GM18511 (cell line): Measurements from ENCODE around the gene ZNF225.
A peak's percentile ranks its signal among the peaks of the same experiment; 100 is the strongest.
"Not testable (repeated sequence)": the region's sequence is repeated elsewhere in the genome, so short reads cannot be mapped to it uniquely, and the experiment has no call there.

ENCODE experiments used
- ATAC-seq: cut with Tn5 transposase; IDR thresholded peaks from one replicate; pipeline ENCODE4 v1.9.1; 2021; ENCODE audit warnings: mild to moderate bottlenecking, moderate library complexity; ENCODE audit not compliant: unreplicated experiment

Gene ZNF225

DNA sequence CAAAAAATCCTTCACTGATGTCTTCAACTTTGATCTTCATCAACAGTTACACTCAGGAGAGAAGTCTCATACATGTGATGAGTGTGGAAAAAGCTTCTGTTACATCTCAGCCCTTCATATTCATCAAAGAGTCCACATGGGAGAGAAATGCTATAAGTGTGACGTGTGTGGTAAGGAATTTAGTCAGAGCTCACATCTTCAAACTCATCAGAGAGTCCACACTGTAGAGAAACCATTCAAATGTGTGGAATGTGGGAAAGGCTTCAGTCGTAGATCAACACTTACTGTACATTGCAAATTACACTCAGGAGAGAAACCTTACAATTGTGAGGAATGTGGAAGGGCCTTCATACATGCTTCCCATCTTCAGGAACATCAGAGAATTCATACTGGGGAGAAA lies 43.3 kb downstream of the ZNF225 start:
- ATAC-seq = no peak

DNA sequence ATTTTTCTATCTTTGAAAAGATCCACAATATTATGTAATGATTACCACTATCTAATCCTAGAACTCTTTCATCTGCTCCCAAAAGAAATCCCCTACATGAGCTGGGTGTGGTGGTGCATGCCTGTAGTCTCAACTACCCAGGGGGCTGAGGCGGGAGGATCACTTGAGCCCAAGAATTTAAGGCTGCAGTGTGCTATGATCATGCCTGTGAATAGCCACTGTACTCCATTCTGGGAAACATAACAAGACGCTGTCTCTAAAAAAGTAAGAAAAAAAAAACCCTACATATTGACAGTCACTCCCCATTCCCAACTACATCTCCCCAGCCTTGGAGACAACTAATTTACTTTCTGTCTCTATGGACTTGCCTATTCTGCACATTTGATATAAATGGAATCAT lies 50.6 kb downstream of the ZNF225 start:
- no peak for ATAC-seq

DNA sequence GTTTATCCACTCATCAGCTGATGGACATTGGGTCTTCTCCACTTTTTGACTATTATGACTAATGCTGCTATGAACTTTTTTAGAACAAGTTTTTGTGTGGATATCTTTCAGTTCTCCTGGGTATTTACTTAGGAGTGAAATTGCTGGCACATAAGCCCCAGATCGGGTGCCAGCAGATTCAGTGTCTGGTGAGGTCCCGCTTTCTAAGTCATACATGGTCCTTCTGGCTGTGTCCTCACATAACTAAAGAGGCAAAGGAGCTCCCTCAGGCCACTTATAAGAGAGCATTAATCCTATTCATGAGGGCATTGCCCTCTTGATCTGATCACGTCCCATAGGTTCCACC lies 51.1 kb downstream of the ZNF225 start:
- no peak for ATAC-seq

DNA sequence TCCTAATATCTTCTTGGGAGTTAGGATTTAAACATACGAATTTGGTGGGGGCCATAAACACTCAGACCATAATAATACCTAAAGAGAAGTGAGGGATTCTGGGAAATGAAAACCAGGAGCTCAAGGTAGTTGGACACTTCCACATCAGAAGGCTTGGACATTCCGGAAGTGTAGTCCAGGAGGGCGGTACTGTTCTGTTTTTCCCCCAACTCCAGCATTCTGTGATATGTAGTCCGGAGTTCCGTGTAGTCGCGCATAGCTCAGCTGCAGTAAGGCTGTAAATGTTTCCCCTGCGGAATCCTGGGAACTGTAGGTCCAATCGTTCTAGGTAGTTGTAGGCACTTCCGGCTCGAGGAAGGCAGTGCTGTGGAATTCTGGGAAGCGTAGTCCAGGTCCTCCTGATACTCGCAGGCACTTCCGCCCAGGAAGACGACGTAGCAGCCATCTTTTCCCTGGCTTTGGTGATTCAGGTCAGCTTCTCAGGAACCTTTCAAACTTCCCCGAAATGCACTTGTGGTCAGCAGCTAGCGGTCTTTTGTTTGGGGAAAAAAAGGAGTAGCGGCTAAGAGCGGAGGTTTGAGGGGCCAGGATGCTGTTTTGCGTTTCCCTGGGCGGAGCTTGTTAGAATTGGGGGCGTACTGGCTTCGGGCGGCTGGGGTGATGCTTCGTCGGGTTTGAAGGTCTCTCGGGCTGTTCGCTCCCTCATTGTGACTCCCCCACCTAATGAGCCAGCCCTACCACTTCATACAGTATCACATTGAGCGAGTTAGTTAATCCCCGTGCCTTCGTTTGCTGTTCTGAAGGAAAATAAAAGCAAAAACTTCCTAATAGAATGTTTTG lies 51.7 kb downstream of the ZNF225 start, which contains the start of gene ZNF226:
Gene ZNF226, plus strand, starts transcription at position 428 of the 840 bp plus-strand sequence. CDS start 4,981 bp downstream, outside the sequence.
- peak; percentile 91 for ATAC-seq

DNA sequence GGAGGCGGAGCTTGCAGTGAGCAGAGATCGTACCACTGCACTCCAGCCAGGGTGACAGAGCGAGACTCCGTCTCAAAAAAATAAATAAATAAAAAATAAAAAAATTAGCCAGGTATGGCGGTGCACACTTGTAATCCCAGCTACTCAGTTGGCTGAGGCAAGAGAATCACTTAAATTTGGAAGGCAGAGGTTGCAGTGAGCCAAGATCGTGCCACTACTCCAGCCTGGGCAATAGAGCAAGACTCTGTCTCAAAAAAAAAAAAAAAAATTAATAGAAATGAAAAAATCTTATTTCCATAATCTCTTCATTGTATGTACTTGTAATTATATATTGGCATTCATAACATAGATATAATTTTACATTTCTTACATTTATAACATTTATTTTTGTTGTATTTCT lies 57.5 kb downstream of the ZNF225 start:
- not testable (repeated sequence) for ATAC-seq

DNA sequence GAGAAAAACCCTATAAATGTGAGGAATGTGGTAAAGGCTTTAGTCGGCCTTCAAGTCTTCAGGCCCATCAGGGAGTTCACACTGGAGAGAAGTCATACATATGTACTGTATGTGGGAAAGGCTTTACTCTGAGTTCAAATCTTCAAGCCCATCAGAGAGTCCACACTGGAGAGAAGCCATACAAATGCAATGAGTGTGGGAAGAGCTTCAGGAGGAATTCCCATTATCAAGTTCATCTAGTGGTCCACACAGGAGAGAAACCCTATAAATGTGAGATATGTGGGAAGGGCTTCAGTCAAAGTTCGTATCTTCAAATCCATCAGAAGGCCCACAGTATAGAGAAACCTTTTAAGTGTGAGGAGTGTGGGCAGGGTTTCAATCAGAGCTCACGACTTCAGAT lies 63.4 kb downstream of the ZNF225 start:
- ATAC-seq = no peak

DNA sequence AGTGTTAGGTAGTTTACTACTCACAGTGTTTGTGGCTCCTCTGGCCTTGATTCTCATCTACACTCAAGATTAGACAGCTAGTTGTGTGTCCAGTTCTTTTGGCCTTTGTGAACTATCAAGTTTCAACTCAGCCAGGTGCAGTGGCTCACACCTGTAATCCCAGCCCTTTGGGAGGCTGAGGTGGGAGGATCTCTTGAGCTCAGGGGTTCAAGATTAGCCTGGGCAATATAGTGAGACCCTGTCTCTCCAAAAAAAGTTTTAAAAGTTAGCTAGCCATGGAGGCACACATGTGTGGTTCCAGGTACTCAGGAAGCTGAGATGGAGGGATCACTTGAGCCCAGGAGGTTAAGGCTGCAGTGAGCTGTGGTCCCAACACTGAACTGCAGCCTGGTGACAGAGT lies 67.8 kb downstream of the ZNF225 start:
- no peak for ATAC-seq

DNA sequence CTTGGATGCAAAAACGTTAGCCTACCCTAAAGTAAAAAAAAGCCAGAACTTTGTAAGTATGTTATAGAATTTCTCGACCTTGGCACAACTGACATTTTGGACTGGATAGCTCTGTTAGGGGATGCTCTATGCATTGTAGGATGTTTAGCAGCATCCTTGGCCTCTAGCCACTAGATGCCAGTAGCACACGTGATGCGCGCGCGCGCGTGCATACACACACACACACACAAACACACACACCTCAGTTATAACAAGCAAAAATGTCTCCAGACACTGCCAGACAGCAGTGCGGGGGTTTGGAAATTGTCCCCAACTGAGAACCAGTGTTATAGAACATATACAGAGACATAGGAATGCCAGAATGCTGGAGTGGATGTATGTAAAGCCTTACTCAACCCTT lies 68.9 kb downstream of the ZNF225 start:
- no peak for ATAC-seq
